ENCODE results near the gene TRIM62. TPM values are rescaled to one million over a fixed set of nuclear protein-coding genes. Genes with fewer than 3 reads are reported as not detected.

TRIM62 gene
- total RNA-seq, 1 experiment from 2014 or later, result 6.9 TPM

DNA sequence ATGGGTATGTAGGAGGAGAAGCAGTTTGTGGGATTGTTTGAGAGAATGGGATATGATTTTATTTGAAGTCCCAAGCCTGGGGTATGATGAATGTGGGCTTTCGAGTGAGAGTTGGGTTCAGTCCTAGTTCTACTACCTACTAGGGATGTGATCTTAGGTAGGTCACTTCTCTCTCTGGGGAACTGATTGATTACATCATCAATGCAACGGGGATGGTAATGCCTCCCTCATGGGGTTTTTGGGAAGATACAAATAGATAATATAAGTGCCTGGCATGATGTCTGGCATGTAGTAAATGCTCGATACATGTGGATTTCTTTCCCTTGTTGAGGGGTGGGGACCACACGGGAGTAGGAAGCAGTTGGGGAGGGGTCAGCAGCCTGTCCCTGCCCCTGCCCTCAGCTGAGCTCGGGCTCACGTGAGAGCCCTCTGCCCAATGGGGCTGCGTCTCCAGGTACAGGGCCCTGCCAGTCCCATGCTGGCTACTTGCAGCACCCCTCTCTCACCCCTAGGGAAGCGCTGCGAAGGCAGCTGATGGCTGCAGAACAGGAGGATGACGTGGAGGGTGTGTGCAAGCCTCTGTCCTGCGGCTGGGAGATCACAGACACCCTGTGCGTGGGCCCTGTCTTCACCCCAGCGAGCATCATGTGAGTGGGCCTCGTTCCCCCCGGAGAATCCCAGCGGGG, 62.2 kb downstream of the TRIM62 start:
- Histone ChIP-seq H3K27me3 (ENCODE audit: insufficient read depth, low read length) (no peaks in the 10 kb centered on the region; the same call in 1 of the 2 replicates), H4K5ac (ENCODE audit: insufficient read length, low read depth, low read length) (no peak overlapping the region), H2BK20ac (ENCODE audit: low read depth, low read length, poor library complexity, severe bottlenecking) (no peak overlapping the region), H4K91ac (ENCODE audit: insufficient read length, low read depth, low read length) (no peak overlapping the region), H3K9ac (ENCODE audit: extremely low read depth, insufficient read length, low read length) (no peak overlapping the region), H2BK120ac (ENCODE audit: low read depth, low read length, poor library complexity, severe bottlenecking) (no peak overlapping the region), H2AK5ac (ENCODE audit: insufficient read length, low read length) (no peak overlapping the region), H3K23me2 (ENCODE audit: insufficient read length, low read depth, low read length, poor library complexity, severe bottlenecking) (no peaks in the 10 kb centered on the region), H3K4me1 (ENCODE audit: insufficient read depth, low read length) (no peaks in the 10 kb centered on the region), H3T11ph (ENCODE audit: low read length) (no peak overlapping the region), H3K18ac (ENCODE audit: insufficient read length, low read depth, low read length) (no peak overlapping the region), H3K27ac (ENCODE audit: insufficient read length, low read depth, low read length) (no peak overlapping the region), H3K56ac (ENCODE audit: insufficient read length, low read depth, low read length) (no peak overlapping the region), H3K23ac (ENCODE audit: insufficient read length, low read depth, low read length) (no peak overlapping the region), H2BK12ac (ENCODE audit: insufficient read length, low read depth, low read length) (no peak overlapping the region), H3K4ac (ENCODE audit: low read depth, low read length) (no peak overlapping the region), H3K9me3 (ENCODE audit: control insufficient read depth, low read depth, low read length) (no peaks in the 10 kb centered on the region), H3K4me2 (ENCODE audit: insufficient read depth, insufficient read length, low read length) (no peak overlapping the region), H3K79me2 (ENCODE audit: insufficient read depth, low read length) (no peaks in the 10 kb centered on the region), H4K20me1 (ENCODE audit: control insufficient read depth, insufficient read depth, insufficient read length) (no peaks in the 10 kb centered on the region), H2BK5ac (ENCODE audit: insufficient read length, low read length) (no peak overlapping the region), H2BK15ac (ENCODE audit: low read depth, low read length) (no peak overlapping the region), H2AFZ (ENCODE audit: low read length) (no peak overlapping the region), H3K14ac (ENCODE audit: insufficient read depth, low read length) (peak overlapping the region; percentile 12; the same call in 1 of the 2 replicates), H3K79me1 (ENCODE audit: insufficient read depth, low read depth, low read length, poor library complexity, severe bottlenecking) (no peaks in the 10 kb centered on the region), H4K8ac (replicated peaks; ENCODE audit: insufficient read length, low read depth, low read length) (no peak overlapping the region)
- H3K27me3 Mint-ChIP-seq (ENCODE audit: low read depth), result peaks cover 44% of the 10 kb centered on the region
- DNase-seq, result peak; percentile 88
- H3K4me1 Mint-ChIP-seq, result peaks cover 3 to 10% of the 10 kb centered on the region in 2 experiments; a peak in 2 of 4 replicates
- H3K36me3 Mint-ChIP-seq (ENCODE audit: insufficient read depth in 1 of 3, low read depth in 3 of 3), result no peaks in the 10 kb centered on the region; a peak in 1 of 7 replicates
- H3K9me3 Mint-ChIP-seq, result no peaks in the 10 kb centered on the region
- WGBS (ENCODE audit: extremely low coverage, insufficient read length, low lambda C conversion rate), result no CpG with 5 or more reads among the region's 16 CpGs
- TF ChIP-seq CTCF (conservative IDR thresholded peaks at IDR 0.05), result peak; percentile 58
- no peak overlapping the region for H3K4me3 Mint-ChIP-seq
- H3K27ac Mint-ChIP-seq, result no peak overlapping the region; a peak in 1 of 7 replicates

Measured in H9 (cell line).